Right forelimb (tissue), 1 donor: Measurements from ENCODE around the gene UNC13D.

Source experiments
- DNase-seq: peaks from one replicate; pipeline ENCODE4 v3.0.0-alpha.2; 2018

The UNC13D gene

DNA sequence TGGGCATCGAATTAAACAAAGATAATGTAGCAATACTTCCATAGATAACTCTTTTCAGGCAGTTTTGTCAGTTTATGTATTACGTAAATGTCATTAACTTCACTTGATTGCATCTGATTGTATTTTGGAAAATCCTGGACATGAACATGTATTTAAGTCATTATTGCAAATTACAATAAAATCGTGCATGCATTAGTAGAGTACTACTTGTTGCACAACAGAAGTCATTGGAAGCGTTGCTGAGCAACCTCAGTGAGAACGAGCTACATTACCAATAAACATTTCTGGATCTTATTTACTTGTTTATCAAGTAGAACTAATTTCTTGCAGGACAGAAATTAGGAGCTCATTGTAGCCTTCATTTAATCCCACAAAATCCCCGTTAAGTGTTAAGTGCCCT lies 53.0 kb downstream of the UNC13D start:
- no peak for DNase-seq

DNA sequence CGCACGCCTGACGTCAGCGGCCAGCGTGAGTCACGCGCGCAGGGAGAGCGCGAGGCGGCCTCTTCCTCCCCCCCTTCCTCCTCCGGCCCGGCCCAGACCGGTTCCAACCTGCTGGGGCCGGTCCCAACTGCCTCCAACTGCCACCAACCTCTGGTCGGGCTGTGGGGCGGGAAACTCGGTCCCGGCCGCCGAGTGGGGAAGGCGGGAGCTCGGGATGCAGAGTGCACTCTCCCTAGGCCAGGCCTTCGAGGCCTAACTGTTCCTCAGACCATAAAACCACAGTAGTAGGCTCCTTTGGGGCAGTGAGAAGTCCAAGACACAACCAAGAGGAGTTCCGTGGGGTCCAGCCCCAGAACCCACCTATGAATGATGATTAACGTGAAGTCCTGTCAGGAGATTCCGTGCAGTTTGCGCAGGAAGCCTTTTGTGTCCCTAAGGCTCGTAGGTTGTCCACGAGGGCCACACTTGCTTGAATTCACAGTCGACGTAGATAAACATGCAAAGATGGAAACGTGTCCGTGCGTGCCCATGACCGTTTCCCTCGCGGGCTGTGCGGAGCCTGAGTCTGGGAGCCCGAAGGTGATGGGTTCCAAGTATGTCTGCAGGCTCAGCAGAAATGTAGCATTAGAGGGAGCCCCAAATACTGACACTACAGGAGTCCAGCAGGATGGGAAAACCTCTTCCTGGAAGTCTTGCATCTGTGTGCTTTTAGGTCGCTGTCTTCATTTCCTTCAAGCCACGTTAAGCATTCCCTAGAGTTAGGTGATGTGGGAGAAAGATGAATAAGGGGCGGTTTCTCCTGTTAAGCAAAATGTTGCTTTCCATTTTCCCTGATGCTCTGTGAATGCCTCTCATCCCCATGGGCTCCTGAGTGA lies 59.0 kb downstream of the UNC13D start:
- DNase-seq: peak; percentile 99

DNA sequence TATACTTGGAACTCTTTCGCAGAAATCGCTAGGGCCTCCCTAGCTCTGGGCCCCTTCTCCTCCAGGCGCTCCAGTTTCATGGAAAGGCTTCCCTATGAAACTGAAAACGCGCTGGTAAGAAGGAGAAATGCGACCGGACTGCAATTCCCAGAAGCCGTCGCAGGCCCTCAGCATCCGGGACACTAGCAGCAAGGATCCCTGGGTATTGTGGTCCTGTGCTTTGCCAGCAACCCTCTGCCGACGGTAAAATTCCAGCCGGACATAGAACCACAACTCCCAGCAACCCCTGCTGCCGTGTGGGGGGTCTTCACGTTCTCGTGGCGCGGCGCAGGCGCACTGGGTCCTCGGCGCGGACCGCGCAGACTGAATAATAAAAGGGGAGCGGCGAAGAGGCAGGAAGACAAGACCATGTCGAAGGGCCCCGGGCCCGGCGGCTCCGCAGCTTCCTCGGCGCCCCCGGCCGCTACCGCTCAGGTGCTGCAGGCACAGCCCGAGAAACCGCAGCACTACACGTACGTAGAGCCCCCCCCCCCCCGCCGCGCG lies 59.7 kb downstream of the UNC13D start, which contains the start of gene UNK:
Gene UNK (plus strand): TSS at position 334 of the 543 bp plus-strand sequence. CDS start 75 bp downstream, at position 409.
- peak; percentile 98 for DNase-seq

DNA sequence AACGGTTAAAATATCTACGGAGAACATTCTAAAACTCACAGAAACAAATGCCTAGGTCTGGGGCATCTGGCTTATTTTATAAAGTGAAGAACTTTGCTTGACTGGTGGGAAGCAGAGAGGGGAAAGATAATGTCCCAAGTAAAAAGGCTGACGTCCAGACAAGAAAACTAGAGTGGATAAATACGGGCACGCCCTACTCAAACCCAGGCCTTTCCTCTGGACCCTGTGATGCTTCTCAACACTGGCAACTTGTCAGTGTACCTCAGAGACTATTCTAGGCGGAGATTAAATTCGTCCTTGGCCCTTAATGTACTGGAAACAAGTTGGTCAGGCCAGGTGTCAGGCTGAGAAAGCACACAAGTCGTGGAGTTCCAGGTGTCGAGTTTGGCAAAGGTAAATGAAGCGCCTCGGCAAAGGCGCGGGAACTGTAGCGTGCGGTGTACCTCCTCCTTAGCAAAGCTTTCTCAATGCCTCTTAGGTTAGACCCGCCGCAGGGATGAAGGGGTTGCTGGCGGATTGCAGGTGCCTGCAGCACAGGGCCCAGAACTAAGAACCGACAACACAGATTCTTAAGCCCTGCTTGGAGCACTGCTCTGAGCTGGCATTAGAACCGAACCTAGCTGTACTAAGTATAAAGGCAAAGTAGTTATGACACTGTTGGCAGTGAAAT lies 60.3 kb downstream of the UNC13D start:
- peak; percentile 71 for DNase-seq

DNA sequence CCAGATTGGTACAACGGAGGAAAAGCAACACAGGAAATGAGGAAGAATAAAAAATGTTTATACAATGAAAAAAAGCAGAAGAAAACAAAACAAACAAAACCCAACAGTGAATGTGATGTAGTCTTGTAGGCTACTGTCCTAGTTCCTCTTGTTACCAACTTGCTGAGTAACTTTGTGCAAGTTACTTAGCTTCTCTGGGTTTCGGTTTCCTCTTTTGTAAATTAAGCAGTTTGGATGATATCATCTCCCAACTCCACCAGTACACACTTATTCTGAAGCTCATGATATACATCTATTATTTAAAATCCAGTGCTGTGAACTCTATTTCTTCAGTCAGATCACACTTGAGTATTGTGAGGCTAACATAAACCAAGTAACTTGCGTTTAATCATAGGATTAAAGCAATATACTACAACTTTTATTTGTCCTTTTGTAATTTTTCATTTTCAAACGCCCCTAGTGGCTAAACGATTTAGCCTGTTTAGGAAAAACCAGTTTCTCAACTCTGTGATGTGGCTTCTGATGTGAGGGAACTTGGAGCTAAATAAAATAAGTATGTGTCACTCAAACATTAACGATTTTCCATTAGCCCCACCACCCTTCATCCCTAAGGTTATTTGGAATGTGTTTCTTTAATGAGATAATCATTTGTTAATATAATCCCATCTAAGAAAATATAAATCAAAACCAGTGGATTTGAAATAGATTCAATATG lies 61.0 kb downstream of the UNC13D start:
- no peak for DNase-seq

DNA sequence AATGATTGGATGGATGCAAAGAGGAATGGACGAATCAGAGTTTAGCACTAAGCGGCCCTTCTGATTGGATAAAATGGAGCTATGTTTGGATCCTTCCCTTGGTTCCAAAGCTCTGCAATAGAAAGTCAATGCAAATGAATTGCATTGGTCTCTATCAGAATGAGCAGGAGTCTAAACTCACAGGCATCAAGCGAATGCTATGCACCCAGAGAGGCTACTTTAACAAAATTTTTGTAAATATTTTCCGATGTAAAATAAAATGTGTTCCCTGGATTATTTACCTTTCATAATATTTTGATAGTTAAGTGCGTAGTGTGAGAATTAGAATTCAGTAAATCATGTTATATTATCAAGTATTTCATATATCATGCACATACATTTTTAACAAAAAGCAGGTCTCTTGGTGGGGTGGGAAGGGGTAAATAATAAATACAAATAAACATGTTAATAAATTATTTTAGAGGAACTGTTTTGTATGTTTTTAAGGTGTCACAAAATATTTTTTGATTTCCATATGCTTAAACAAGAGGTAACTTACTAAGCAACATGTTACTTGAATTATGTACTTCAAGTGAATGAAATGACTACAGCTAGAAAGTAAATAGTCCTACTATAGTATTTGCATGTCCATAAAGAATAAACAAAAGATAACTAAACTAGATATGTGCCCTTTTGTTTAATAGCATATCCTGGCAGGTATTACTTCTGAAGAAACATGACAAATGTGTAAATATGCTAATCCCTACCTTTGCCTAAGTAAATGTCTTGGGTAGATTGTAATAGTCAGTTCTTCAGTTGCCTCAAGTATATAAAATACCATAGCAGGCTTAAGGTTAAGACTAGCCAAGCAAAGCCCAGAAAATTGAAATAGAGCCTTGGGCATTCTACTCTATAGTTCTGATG lies 64.0 kb downstream of the UNC13D start:
- DNase-seq: no peak

DNA sequence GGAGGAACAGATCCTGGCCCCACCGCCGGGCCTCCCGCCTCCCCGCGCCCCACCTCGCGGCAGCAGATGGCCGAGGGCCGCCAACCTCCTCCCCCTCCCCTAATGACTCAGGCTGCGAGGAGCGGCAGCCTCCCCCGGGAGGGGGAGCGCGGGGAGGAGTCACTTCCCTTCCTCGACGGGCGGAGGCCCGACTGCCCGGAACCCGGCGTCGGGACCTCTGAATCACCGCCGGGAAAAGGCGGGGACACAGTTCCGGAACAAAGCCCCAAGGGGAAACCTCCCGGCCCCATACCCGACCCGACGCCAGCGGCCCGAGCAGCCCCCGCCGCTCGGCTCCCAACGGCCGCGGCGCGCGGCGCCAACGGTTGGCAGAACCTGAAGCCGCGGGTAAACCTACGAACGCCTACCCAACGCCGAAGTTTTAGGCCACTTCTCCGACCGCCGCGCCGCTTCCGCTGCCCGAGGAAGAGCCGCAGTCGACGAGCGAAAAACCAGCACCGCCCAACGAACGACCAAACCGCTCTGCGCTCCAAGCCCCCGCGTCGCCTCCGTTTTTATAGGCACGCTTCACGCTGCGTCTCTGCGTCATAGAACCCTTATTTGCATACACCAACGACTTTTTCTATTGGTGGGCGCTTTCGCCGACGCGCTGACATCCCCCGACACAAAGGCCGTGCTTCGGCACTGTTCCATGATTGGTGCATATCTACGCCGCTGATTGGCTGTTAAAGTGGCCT lies 64.8 kb downstream of the UNC13D start:
- DNase-seq: peak; percentile 97

DNA sequence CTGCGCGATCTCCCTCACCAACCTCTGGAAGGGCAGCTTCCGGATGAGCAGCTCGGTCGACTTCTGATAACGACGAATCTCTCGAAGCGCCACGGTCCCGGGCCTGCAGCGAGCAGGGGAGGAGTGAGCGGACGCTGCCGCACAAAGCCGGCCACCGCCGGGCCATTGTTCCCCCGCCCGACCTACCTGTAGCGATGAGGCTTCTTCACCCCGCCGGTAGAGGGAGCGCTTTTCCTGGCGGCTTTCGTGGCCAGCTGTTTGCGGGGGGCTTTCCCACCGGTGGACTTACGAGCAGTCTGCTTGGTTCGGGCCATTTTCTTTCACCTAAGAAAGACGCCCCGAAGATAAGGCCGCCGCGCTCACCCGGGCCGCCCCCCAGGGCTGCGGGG lies 65.3 kb downstream of the UNC13D start:
- DNase-seq: no peak

DNA sequence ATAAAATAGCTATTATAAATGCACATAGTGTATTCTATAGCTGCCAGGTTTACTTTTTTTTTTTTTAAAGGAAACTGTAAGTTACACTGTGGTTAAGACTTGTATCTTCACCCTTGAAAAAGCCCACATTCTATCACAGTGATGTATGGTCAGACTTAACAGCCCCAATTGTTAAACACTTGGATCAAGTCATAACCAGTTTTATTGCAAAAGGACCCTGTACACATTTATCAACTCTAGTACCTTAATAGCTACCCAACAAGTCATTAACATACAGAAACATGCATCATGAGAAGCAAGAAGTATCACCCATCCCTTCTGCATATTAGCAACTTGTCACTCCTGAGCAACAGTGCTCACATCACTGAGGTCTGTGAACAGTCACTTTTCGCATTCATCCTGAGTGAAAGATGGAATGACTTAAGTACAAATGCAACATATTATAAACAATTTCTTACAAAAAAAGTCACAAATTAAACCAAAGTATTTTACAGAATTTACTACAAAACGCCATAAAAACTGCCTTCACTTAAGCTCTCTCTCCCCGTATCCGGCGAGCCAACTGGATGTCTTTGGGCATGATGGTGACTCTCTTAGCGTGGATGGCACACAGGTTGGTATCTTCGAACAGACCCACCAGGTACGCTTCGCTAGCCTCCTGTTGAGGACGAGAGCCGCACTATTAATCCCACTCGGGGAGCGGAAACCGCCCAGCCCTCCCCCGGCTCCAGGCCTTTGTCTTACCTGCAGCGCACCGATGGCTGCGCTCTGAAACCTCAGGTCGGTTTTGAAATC lies 65.9 kb downstream of the UNC13D start:
- DNase-seq: peak; percentile 45

DNA sequence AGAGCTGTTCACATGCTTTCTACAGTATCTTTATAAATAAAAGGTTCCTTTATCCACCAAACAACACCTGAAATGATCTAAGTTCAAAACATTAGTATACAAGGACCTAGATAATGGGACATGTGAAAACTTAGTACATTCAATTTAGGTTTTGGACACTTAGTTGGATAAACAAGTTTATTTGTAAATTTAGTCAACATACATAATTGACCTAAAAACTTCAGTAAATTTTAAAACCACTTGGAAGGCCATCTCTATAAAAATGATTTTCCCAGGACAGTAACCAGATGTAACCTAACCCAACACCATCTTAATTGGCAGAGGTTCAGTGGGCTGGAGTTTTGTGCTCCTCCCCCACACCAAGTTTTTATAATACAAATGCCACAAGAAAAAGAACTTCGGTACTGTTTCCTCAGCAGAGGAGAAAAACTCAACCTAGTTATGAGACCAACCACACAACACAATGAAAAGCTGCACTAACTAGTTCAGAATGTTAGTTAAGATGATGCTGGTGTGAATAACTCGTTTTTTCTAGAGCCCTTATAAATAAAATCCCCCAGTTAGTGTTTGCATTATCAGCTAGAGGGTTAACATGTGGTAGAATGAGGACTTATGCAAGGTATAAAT lies 66.8 kb downstream of the UNC13D start:
- no peak for DNase-seq
